Choroid plexus epithelial cell (primary cell): ENCODE measurements around the gene CACNA2D3.

Experiments used
- DNase-seq: peaks from one replicate; pipeline ENCODE4 v3.0.0-alpha.2; 2010; ENCODE audit warnings: low read depth
- H3K4me3 ChIP-seq: 2 replicates; pipeline ENCODE4 v1.5.1; 2011; ENCODE audit warnings: low read depth, mild to moderate bottlenecking, control low read depth, low read length, moderate library complexity
- TF ChIP-seq, protein P1 (sequence below): conservative IDR thresholded peaks from 2 replicates; pipeline ENCODE4 v1.5.1; 2011; ENCODE audit warnings: low read depth, mild to moderate bottlenecking, control low read depth, inconsistent platforms, low read length, moderate library complexity

CACNA2D3 gene

DNA sequence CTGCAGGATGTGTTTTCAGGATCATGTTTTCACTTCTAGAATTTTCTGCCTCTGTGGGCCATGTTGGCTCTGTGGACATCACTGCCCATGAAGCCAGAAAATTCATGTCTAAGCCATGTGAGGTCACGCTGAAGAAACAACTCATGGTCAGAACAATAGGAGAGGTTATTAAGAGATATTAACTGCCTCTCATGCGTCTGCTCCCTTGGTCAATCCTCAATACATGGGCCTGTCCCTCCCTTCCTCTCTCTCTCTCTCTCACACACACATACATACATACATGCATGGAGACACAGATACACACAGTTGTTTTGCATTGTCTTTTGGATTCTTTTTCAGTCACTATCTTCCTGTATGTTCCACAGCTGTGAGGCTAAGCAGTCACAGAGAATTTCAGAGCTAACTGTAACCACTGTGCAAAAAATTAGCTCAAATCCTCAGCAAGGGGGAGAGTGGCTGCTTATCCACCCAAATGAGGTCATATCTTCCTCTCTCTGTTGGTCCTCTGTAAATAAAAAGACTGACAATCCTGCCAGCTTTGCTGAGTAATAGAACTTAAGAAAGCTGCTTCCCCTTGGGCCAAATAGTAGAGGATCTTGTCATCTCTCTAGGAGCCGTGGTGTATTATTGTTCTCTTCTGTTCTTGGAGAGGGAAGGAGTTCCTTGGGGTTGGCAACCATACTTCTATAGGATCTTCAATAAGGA lies 759.9 kb downstream of the CACNA2D3 start:
- no peak overlapping the region for H3K4me3 ChIP-seq
- TF ChIP-seq, protein P1, sequence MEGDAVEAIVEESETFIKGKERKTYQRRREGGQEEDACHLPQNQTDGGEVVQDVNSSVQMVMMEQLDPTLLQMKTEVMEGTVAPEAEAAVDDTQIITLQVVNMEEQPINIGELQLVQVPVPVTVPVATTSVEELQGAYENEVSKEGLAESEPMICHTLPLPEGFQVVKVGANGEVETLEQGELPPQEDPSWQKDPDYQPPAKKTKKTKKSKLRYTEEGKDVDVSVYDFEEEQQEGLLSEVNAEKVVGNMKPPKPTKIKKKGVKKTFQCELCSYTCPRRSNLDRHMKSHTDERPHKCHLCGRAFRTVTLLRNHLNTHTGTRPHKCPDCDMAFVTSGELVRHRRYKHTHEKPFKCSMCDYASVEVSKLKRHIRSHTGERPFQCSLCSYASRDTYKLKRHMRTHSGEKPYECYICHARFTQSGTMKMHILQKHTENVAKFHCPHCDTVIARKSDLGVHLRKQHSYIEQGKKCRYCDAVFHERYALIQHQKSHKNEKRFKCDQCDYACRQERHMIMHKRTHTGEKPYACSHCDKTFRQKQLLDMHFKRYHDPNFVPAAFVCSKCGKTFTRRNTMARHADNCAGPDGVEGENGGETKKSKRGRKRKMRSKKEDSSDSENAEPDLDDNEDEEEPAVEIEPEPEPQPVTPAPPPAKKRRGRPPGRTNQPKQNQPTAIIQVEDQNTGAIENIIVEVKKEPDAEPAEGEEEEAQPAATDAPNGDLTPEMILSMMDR: no peak
- DNase-seq: peak; percentile 92

DNA sequence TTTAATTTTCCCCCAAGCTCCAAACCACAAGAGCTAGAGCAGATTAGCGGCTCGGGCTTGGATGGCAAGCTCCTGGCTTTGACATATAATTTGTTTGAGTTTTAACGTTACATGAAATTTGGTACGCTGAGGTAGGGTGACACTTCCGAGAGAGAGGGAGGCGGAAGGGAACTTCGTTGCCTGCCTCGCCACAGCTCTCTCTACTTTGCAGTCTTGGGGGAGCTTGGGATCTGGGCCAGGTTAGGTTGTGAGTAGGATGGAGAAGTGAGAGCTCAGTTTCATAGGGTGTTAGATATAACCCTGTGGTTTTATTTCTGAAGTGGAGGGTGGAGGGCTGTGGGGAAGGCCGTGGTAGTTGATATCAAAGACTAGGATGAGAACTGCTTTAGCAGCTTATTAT lies 765.8 kb downstream of the CACNA2D3 start:
- TF ChIP-seq, protein P1: no peak
- H3K4me3 ChIP-seq: no peak overlapping the region
- no peak for DNase-seq

DNA sequence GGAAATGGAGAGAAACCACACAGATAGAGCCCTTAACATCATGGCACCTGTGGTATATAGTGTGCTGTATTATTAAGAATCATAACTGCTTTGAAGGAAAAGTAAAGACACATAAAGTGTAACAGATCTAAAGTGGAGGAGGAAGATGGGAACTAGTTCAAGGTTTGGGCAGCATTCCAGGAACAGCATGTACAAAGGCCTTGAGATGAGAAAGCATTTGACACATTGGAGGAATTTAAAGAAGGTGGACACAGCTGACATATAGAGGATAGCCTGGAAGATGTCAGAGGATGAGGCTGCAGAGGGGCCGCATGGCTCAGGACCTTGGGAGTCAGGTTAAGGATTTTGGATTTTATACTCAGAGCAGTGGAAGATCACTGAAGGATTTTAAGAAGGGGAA lies 766.5 kb downstream of the CACNA2D3 start:
- H3K4me3 ChIP-seq: no peak overlapping the region
- TF ChIP-seq, protein P1: no peak
- peak; percentile 93 for DNase-seq

DNA sequence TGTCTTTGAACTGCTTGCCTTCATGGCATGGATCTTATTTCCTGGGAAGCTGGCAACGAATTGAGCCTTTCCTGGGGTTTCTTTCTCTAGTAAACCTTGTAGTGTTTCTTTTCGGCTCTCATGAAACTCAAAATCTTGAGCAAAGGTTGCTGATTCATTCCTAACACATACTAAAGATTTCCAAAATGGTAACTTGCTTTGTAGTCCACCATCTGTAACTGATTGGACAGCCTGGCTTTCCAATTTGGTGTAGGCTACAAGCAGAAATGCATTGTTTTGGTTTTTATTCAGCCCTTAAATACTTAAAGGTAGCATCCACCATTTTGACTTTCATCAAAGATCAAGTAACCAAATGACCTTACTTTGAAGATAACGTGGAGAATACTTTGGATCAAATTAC lies 767.4 kb downstream of the CACNA2D3 start:
- TF ChIP-seq, protein P1: no peak
- no peak for DNase-seq
- H3K4me3 ChIP-seq: no peak overlapping the region

DNA sequence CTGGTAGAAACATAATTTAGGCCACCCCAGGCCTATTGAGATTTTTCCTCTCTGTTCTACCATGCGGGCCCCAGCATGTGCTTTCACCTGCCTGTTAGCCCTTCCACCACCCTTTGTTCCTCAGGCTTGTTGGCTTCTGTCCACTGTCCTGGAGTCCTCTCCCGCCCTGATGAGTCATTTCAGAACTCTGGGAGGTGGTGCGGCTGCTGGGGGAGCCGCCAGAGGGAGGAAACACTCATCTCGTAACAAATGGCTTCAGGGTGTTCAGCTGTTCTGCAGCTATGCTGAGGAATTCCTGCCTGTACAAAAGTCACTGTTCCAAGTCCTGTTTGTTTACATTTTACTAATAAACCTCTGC lies 769.2 kb downstream of the CACNA2D3 start:
- TF ChIP-seq, protein P1: peak; percentile 81
- H3K4me3 ChIP-seq: no peak overlapping the region
- peak; percentile 98 for DNase-seq

DNA sequence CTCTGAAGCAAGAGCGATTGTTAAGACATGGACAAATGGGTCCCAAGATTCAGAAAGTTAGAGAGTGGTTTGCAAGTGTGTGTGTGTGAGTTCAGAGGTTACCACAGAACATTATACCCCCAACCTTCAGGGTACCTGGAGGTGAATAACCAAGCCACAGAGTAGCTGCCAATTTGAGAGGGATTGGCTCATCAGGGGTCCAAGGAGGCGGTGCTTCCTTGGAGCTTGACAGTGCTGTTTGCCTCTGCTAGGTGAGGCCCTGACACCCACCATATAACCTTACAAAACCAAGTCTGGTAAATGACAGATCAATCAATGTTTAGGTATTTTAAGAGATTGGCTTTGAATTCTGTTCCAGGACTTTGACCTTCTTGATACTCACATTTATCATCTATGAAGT lies 769.8 kb downstream of the CACNA2D3 start:
- no peak for DNase-seq
- TF ChIP-seq, protein P1: no peak
- no peak overlapping the region for H3K4me3 ChIP-seq

DNA sequence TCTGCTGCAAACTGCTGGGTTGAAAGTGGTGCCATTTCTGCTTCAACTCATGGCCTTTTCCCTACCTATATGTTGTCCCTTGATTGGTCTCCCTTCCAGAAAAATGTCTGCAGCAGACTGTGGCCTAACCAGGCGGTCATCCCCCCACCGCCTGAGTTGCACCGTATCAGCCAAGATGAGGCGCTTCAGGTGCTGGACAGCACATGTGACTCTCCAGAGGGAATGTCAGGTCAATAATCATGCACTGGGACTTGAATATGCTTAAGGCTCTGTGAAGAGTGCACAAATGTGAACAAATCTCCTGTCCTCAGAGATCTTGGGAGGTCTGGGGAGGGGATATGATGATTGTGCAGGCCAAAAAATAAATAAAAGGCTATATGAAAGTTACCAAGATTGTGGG lies 773.3 kb downstream of the CACNA2D3 start:
- DNase-seq: no peak
- no peak overlapping the region for H3K4me3 ChIP-seq
- TF ChIP-seq, protein P1: no peak
